CD4-positive, alpha-beta T cell treated with Interleukin-17A for 4 hours (primary cell): Measurements from ENCODE around the gene KCNQ1OT1.

Source experiments
- DNase-seq: peaks from one replicate; pipeline ENCODE4 v3.0.0-alpha.2; 2020; ENCODE audit warnings: mixed read lengths

KCNQ1OT1 gene

GRCh38 chr11:2699531-2700414 lies at the start of gene KCNQ1OT1:
KCNQ1OT1 (minus strand) TSS chr11:2699994.
- peak; percentile 86 for DNase-seq

GRCh38 chr11:2748814-2749554 lies 49.2 kb upstream of the KCNQ1OT1 start:
- DNase-seq: no peak

- DNase-seq: no peak
These were observed 48.4 kb upstream of the KCNQ1OT1 start for GRCh38 chr11:2748061-2748813.

GRCh38 chr11:2747248-2748027 lies 47.6 kb upstream of the KCNQ1OT1 start:
- DNase-seq: no peak

- DNase-seq: no peak
These were observed 46.8 kb upstream of the KCNQ1OT1 start for GRCh38 chr11:2746401-2747247.

- DNase-seq: no peak
These were observed 45.7 kb upstream of the KCNQ1OT1 start for GRCh38 chr11:2745511-2745910.

GRCh38 chr11:2744166-2744565 lies 44.4 kb upstream of the KCNQ1OT1 start:
- DNase-seq: no peak

GRCh38 chr11:2743427-2744110 lies 43.8 kb upstream of the KCNQ1OT1 start:
- DNase-seq: no peak

- no peak for DNase-seq
These were observed 43.0 kb upstream of the KCNQ1OT1 start for GRCh38 chr11:2742611-2743426.

GRCh38 chr11:2742201-2742600 lies 42.4 kb upstream of the KCNQ1OT1 start:
- DNase-seq: no peak

GRCh38 chr11:2741377-2742131 lies 41.8 kb upstream of the KCNQ1OT1 start:
- DNase-seq: no peak

GRCh38 chr11:2741006-2741376 lies 41.2 kb upstream of the KCNQ1OT1 start:
- DNase-seq: no peak

- no peak for DNase-seq
These were observed 40.6 kb upstream of the KCNQ1OT1 start for GRCh38 chr11:2740275-2740940.

GRCh38 chr11:2739531-2740274 lies 39.9 kb upstream of the KCNQ1OT1 start:
- DNase-seq: no peak

GRCh38 chr11:2738551-2739431 lies 39.0 kb upstream of the KCNQ1OT1 start:
- no peak for DNase-seq

- no peak for DNase-seq
These were observed 38.1 kb upstream of the KCNQ1OT1 start for GRCh38 chr11:2737866-2738265.

- no peak for DNase-seq
These were observed 37.4 kb upstream of the KCNQ1OT1 start for GRCh38 chr11:2737226-2737590.
